Measurements from ENCODE around the gene SEC14L5. TPM values are rescaled to one million over a fixed set of nuclear protein-coding genes. Genes with fewer than 3 reads are reported as not detected.
"Not testable (repeated sequence)": the region's sequence is repeated elsewhere in the genome, so short reads cannot be mapped to it uniquely, and the experiment has no call there.

SEC14L5 gene
- total and polyA plus RNA-seq, 2 experiments from 2014 or later, result 0.21 TPM; not detected in 1

GRCh38 chr16:4925293-4925607 lies 32.9 kb upstream of the SEC14L5 start:
- no peak for TF ChIP-seq CTCF (IDR thresholded peaks at IDR 0.05; ENCODE audit: low read depth, low read length)
- no peaks in the 10 kb centered on the region for H3K9me3 ChIP-seq (ENCODE audit: low read depth)
- no peak overlapping the region for H3K4me3 ChIP-seq
- no peaks in the 10 kb centered on the region for H3K27me3 ChIP-seq
- no peak overlapping the region for H3K27ac ChIP-seq
- DNase-seq (ENCODE audit: low read depth in 1 of 2, low spot score in 1 of 2), result no peak
- peaks cover 4% of the 10 kb centered on the region for H3K4me1 ChIP-seq (ENCODE audit: low read depth)
- H3K36me3 ChIP-seq, result no peaks in the 10 kb centered on the region

- no peaks in the 10 kb centered on the region for H3K36me3 ChIP-seq
- H3K27ac ChIP-seq, result no peak overlapping the region
These were observed 32.3 kb upstream of the SEC14L5 start for GRCh38 chr16:4925791-4926190.

GRCh38 chr16:4926928-4927327 lies 31.2 kb upstream of the SEC14L5 start:
- Histone ChIP-seq H3K27ac (no peak overlapping the region), H3K36me3 (no peaks in the 10 kb centered on the region), H3K27me3 (no peaks in the 10 kb centered on the region), H3K9me3 (ENCODE audit: low read depth) (no peaks in the 10 kb centered on the region), H3K4me3 (no peak overlapping the region), H3K4me1 (ENCODE audit: low read depth) (peaks cover 4% of the 10 kb centered on the region)
- TF ChIP-seq CTCF (IDR thresholded peaks at IDR 0.05; ENCODE audit: low read depth, low read length), result no peak
- no peak for DNase-seq (ENCODE audit: low read depth in 1 of 2, low spot score in 1 of 2)

More at GRCh38 chr16:4925791-4926190, 32.3 kb upstream of the SEC14L5 start:
- no peaks in the 10 kb centered on the region for H3K27me3 ChIP-seq
- peaks cover 4% of the 10 kb centered on the region for H3K4me1 ChIP-seq (ENCODE audit: low read depth)
- H3K9me3 ChIP-seq (ENCODE audit: low read depth), result no peaks in the 10 kb centered on the region
- H3K4me3 ChIP-seq, result no peak overlapping the region
- TF ChIP-seq CTCF (IDR thresholded peaks at IDR 0.05; ENCODE audit: low read depth, low read length), result no peak
- DNase-seq (ENCODE audit: low read depth in 1 of 2, low spot score in 1 of 2), result no peak

- no peak for TF ChIP-seq CTCF (IDR thresholded peaks at IDR 0.05; ENCODE audit: low read depth, low read length)
- no peak for DNase-seq (ENCODE audit: low read depth in 1 of 2, low spot score in 1 of 2)
- no peak overlapping the region for H3K27ac ChIP-seq
These were observed 30.5 kb upstream of the SEC14L5 start for GRCh38 chr16:4927661-4928060.

GRCh38 chr16:4928227-4928626 lies 29.9 kb upstream of the SEC14L5 start:
- no peaks in the 10 kb centered on the region for H3K27me3 ChIP-seq
- DNase-seq (ENCODE audit: low read depth in 1 of 2, low spot score in 1 of 2), result no peak
- H3K36me3 ChIP-seq, result no peaks in the 10 kb centered on the region
- peaks cover 4% of the 10 kb centered on the region for H3K4me1 ChIP-seq (ENCODE audit: low read depth)
- no peaks in the 10 kb centered on the region for H3K9me3 ChIP-seq (ENCODE audit: low read depth)
- no peak overlapping the region for H3K4me3 ChIP-seq
- no peak overlapping the region for H3K27ac ChIP-seq
- TF ChIP-seq CTCF (IDR thresholded peaks at IDR 0.05; ENCODE audit: low read depth, low read length), result no peak

More at GRCh38 chr16:4927661-4928060, 30.5 kb upstream of the SEC14L5 start:
- Histone ChIP-seq H3K9me3 (ENCODE audit: low read depth) (no peaks in the 10 kb centered on the region), H3K4me1 (ENCODE audit: low read depth) (peaks cover 4% of the 10 kb centered on the region), H3K36me3 (no peaks in the 10 kb centered on the region), H3K27me3 (no peaks in the 10 kb centered on the region), H3K4me3 (no peak overlapping the region)

GRCh38 chr16:4929619-4930018 lies 28.5 kb upstream of the SEC14L5 start:
- H3K4me3 ChIP-seq; H3K4me1 ChIP-seq (ENCODE audit: low read depth); H3K9me3 ChIP-seq (ENCODE audit: low read depth); H3K36me3 ChIP-seq; H3K27me3 ChIP-seq; DNase-seq (ENCODE audit: low read depth in 1 of 2, low spot score in 1 of 2); H3K27ac ChIP-seq: not testable (repeated sequence)
